Endothelial cell of umbilical vein (primary cell): ENCODE measurements around the gene FMNL1. TPM values are rescaled to one million over a fixed set of nuclear protein-coding genes. Genes with fewer than 3 reads are reported as not detected.
A peak's percentile ranks its signal among the peaks of the same experiment; 100 is the strongest.

ENCODE experiments used
- BruUV-seq: library from RNA; stranded (reverse); fragments of 400-500 nt; replicated peaks from 2 replicates; lab custom pipeline; 2021; lab: Mats Ljungman, UMichigan
- CTCF ChIA-PET: fragments of 300-600, 350-600 bp; sonication (Branson Sonifier 250); formaldehyde crosslinking; loops from one replicate; lab custom pipeline; 2021; ENCODE audit warnings: antibody characterized with exemption, inconsistent platforms; lab: Charles Lee
- POLR2A ChIA-PET: fragments of 300-600, 350-600 bp; sonication (Branson Sonifier 250); formaldehyde crosslinking; loops from one replicate; lab custom pipeline; 2021; ENCODE audit warnings: antibody characterized with exemption, inconsistent platforms; lab: Charles Lee
- DNase-seq: peaks from one replicate; pipeline ENCODE4 v3.0.0-alpha.2; 2011; ENCODE audit warnings: low read depth, low spot score
- FAIRE-seq: peaks from 2 replicates; lab custom pipeline; 2011; peaks lifted over from hg19 to GRCh38; lab: Jason Lieb, UNC
- H2AFZ ChIP-seq: 2 replicates; pipeline ENCODE4 v1.6.0; 2012; ENCODE audit warnings: low read depth, low read length, control low read depth, inconsistent platforms
- H3K27ac ChIP-seq: 2 replicates; pipeline ENCODE4 v1.5.1; 2011; ENCODE audit warnings: low read depth, mild to moderate bottlenecking, control low read depth, low read length, moderate library complexity; ENCODE audit not compliant: insufficient read depth
- H3K27me3 ChIP-seq, 2 experiments: 2 replicates each; pipeline versions ENCODE4 v1.6.0 to v1.6.1; 2011; ENCODE audit warnings: low read length in 2 of 2, mixed read lengths in 1 of 2; ENCODE audit not compliant: control insufficient read depth in 2 of 2, insufficient read depth in 2 of 2
- H3K36me3 ChIP-seq, 2 experiments: 2 replicates in 1 of 2; 3 replicates in 1 of 2; pipeline ENCODE4 v1.5.1; 2011; ENCODE audit warnings: low read length in 2 of 2, mild to moderate bottlenecking in 1 of 2, moderate library complexity in 1 of 2; ENCODE audit not compliant: control insufficient read depth in 2 of 2, insufficient read depth in 2 of 2; ENCODE audit errors: extremely low read depth in 1 of 2
- H3K4me1 ChIP-seq: 3 replicates; pipeline ENCODE4 v1.5.1; 2011; ENCODE audit warnings: mild to moderate bottlenecking, low read length; ENCODE audit not compliant: control insufficient read depth, insufficient read depth; ENCODE audit errors: extremely low read depth
- H3K4me2 ChIP-seq: 2 replicates; pipeline ENCODE4 v1.6.1; 2011; ENCODE audit warnings: low read length, control low read depth, mixed read lengths; ENCODE audit not compliant: insufficient read depth
- H3K4me3 ChIP-seq, 3 experiments: fragments of 200-600 bp in 1 of 3; sonication (generic), shearing (Covaris generic) in 1 of 3; replicated peaks in 1 of 3; 2 replicates each; pipeline ENCODE4 v1.5.1; 2011 to 2016; ENCODE audit warnings: control low read depth in 3 of 3, low read length in 3 of 3, mild to moderate bottlenecking in 2 of 3, inconsistent platforms in 1 of 3, low read depth in 1 of 3, moderate library complexity in 1 of 3; ENCODE audit not compliant: insufficient read depth in 1 of 3
- H3K79me2 ChIP-seq: 2 replicates; pipeline ENCODE4 v1.6.0; 2012; ENCODE audit warnings: low read length, inconsistent platforms; ENCODE audit not compliant: control insufficient read depth, insufficient read depth
- H3K9ac ChIP-seq: replicated peaks from 2 replicates; pipeline ENCODE3; 2011; ENCODE audit warnings: low read length, control low read depth; ENCODE audit not compliant: insufficient read depth; ENCODE audit errors: extremely low read depth
- H3K9me1 ChIP-seq: replicated peaks from 3 replicates; pipeline ENCODE4 v1.6.0; 2011; ENCODE audit warnings: mild to moderate bottlenecking, low read length; ENCODE audit not compliant: control insufficient read depth, insufficient read depth; ENCODE audit errors: extremely low read depth
- H3K9me3 ChIP-seq: replicated peaks from 2 replicates; pipeline ENCODE4 v1.5.1; 2012; ENCODE audit warnings: low read length, inconsistent platforms; ENCODE audit not compliant: control insufficient read depth, insufficient read depth
- H4K20me1 ChIP-seq: replicated peaks from 2 replicates; pipeline ENCODE3; 2011; ENCODE audit warnings: mild to moderate bottlenecking, low read length; ENCODE audit not compliant: control insufficient read depth, insufficient read depth; ENCODE audit errors: extremely low read depth
- EZH2 ChIP-seq: IDR thresholded peaks from 2 replicates; pipeline ENCODE4 v1.6.1; 2012; ENCODE audit warnings: borderline replicate concordance, low read depth, mild to moderate bottlenecking, moderate library complexity, low read length, inconsistent platforms; ENCODE audit not compliant: severe bottlenecking
- FOS ChIP-seq: IDR thresholded peaks from 2 replicates; pipeline ENCODE4 v1.6.1; 2011; ENCODE audit warnings: mild to moderate bottlenecking, low read length, moderate library complexity, borderline replicate concordance; ENCODE audit not compliant: insufficient read depth
- GATA2 ChIP-seq: IDR thresholded peaks from 2 replicates; pipeline ENCODE4 v1.7.0; 2011; ENCODE audit warnings: low read depth, mild to moderate bottlenecking, moderate library complexity, mixed read lengths, low read length; ENCODE audit not compliant: insufficient read length, insufficient read depth
- JUN ChIP-seq: IDR thresholded peaks from 2 replicates; pipeline ENCODE4 v1.6.1; 2011; ENCODE audit warnings: borderline replicate concordance, low read depth; ENCODE audit not compliant: insufficient read length, insufficient read depth
- MYC ChIP-seq: IDR thresholded peaks from one replicate; pipeline ENCODE4 v1.6.1; 2011; ENCODE audit warnings: mild to moderate bottlenecking, low read depth, low read length
- POLR2A ChIP-seq: IDR thresholded peaks from 2 replicates; pipeline ENCODE4 v1.6.1; 2012; ENCODE audit warnings: low read depth, mild to moderate bottlenecking, control low read depth, low read length
- POLR2AphosphoS5 ChIP-seq: IDR thresholded peaks from 2 replicates; pipeline ENCODE4 v1.6.1; 2012; ENCODE audit warnings: low read depth, mild to moderate bottlenecking, control low read depth, low read length, moderate library complexity; ENCODE audit not compliant: insufficient read depth
- dilution Hi-C: fragments of 300-500 bp; cut with MboI; formaldehyde crosslinking; loops from one replicate; pipeline ENCODE4 v1.15.0; 2019; ENCODE audit warnings: low sequenced_read_pairs; ENCODE audit not compliant: extremely low pct_ligation_motif_present
- intact Hi-C: fragments of 100-400 bp; cut with micrococcal nuclease; formaldehyde crosslinking; loops from one replicate; pipeline ENCODE4 v1.10.0; 2022
- polyA plus RNA-seq, 4 experiments: library from polyadenylated mRNA; depleted of rRNA in 3 of 4; stranded (reverse) in 3 of 4; unstranded in 1 of 4; fragments of >200 nt; gene quantifications; 2 replicates each; pipeline versions ENCODE4 v1.2.1 to v1.2.3, GENCODE V29; 2011 to 2012; ENCODE audit warnings: missing spikeins in 1 of 4
- total RNA-seq: library from RNA; stranded (reverse); gene quantifications from 2 replicates; pipeline ENCODE4 v1.2.3, GENCODE V29; 2021
- TF ChIP-seq, protein P1 (sequence below): IDR thresholded peaks from 2 replicates; pipeline ENCODE4 v1.6.1; 2011; ENCODE audit not compliant: insufficient read depth, insufficient read length
- TF ChIP-seq, protein P2 (sequence below), 2 donors: IDR thresholded peaks; 1 replicate in 1 of 2; 2 replicates in 1 of 2; pipeline ENCODE4 v1.5.1; 2011; ENCODE audit warnings: low read length in 2 of 2, mild to moderate bottlenecking in 2 of 2, moderate library complexity in 2 of 2, control low read depth in 1 of 2, inconsistent platforms in 1 of 2, low read depth in 1 of 2; ENCODE audit not compliant: insufficient read depth in 1 of 2; ENCODE audit errors: extremely low read depth in 1 of 2

Gene FMNL1
- total and polyA plus RNA-seq, 2 donors (not counting 3 experiments of a cell fraction or from before 2014, with no cell fraction given): 0.95 to 1.6 TPM

DNA sequence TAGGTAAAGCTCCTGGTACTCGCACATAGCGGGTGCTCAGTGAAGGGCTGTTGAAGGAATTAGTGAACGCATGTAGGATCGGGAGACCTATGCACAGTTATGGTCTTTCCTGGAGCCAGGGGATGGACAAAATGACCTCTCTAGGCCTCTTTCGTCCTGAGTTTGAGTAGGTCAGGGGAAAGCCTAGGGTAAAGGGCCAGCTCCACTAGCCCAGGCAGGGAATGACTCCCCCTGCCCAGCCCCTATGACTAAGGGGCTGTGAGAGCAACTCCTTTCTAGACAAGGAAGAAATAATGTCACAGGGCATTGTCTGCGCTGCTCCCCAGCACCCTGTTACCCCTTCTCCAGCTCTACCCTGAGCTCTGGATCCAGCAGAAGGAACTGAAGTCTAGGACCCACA is 24.6 kb upstream of the FMNL1 start:
- Histone ChIP-seq H2AFZ (peak overlapping the region; percentile 82), H3K27ac (no peak overlapping the region), H3K9me3 (no peaks in the 10 kb centered on the region), H3K27me3 (no peaks in the 10 kb centered on the region), H3K36me3 (no peaks in the 10 kb centered on the region), H4K20me1 (no peaks in the 10 kb centered on the region), H3K79me2 (no peaks in the 10 kb centered on the region), H3K4me3 (no peak overlapping the region), H3K4me1 (peaks cover 2% of the 10 kb centered on the region), H3K9me1 (no peaks in the 10 kb centered on the region), H3K9ac (no peak overlapping the region), H3K4me2 (no peak overlapping the region)
- dilution Hi-C loops (no loop called here), intact Hi-C loops (loop anchor here (1.0 kb wide), 1 partner anchor 62 kb away; the partner anchor contains the start of gene ACBD4)
- no TSS peak for BruUV-seq
- FAIRE-seq: no peak
- DNase-seq: no peak
- TF ChIP-seq, protein P1, sequence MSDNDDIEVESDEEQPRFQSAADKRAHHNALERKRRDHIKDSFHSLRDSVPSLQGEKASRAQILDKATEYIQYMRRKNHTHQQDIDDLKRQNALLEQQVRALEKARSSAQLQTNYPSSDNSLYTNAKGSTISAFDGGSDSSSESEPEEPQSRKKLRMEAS: no peak
- TF ChIP-seq FOS: no peak
- no peak for TF ChIP-seq POLR2AphosphoS5
- TF ChIP-seq JUN: no peak
- no peak for TF ChIP-seq GATA2
- TF ChIP-seq MYC: no peak
- TF ChIP-seq EZH2: no peak
- TF ChIP-seq, protein P2, sequence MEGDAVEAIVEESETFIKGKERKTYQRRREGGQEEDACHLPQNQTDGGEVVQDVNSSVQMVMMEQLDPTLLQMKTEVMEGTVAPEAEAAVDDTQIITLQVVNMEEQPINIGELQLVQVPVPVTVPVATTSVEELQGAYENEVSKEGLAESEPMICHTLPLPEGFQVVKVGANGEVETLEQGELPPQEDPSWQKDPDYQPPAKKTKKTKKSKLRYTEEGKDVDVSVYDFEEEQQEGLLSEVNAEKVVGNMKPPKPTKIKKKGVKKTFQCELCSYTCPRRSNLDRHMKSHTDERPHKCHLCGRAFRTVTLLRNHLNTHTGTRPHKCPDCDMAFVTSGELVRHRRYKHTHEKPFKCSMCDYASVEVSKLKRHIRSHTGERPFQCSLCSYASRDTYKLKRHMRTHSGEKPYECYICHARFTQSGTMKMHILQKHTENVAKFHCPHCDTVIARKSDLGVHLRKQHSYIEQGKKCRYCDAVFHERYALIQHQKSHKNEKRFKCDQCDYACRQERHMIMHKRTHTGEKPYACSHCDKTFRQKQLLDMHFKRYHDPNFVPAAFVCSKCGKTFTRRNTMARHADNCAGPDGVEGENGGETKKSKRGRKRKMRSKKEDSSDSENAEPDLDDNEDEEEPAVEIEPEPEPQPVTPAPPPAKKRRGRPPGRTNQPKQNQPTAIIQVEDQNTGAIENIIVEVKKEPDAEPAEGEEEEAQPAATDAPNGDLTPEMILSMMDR (IDR thresholded peaks at IDR 0.05; ENCODE audit: extremely low read depth in 1 of 2, insufficient read depth in 1 of 2, low read depth in 1 of 2, low read length in 2 of 2): no peak
- no peak for TF ChIP-seq POLR2A
- ChIA-PET POLR2A (interaction anchor here (1.3 to 3.1 kb wide), 3 partner anchors 36 to 62 kb away, joined by 6 to 67 read pairs (median 8); partner anchors contain the start of genes ACBD4, HEXIM1 and HEXIM2), CTCF (interaction anchor here (0.6 to 10.5 kb wide), 28 partner anchors 8 to 420 kb away, joined by 3 to 476 read pairs (median 6); partner anchors contain the start of genes ACBD4, HEXIM1, HEXIM2 and PLCD3)
